Spleen (tissue), 11 donors: ENCODE data around the gene DGKB. TPM values are rescaled to one million over a fixed set of nuclear protein-coding genes. Genes with fewer than 3 reads are reported as not detected.

Experiments
- DNase-seq: peaks from one replicate; pipeline ENCODE4 v3.0.0-alpha.2; 2020
- H3K27ac ChIP-seq, 8 donors: fragments of 200-600 bp; sonication (generic) in 7 of 8; 1 replicate in 4 of 8; 2 replicates in 4 of 8; pipeline versions ENCODE4 v1.5.0 to v1.8.0; 2016 to 2021; ENCODE audit warnings: inconsistent platforms in 4 of 8, mild to moderate bottlenecking in 4 of 8, moderate library complexity in 1 of 8
- H3K27me3 ChIP-seq, 7 donors: fragments of 200-600 bp; sonication (generic) in 6 of 7; replicated peaks in 1 of 7; 1 replicate in 4 of 7; 2 replicates in 3 of 7; pipeline versions ENCODE4 v1.5.0 to v1.8.0; 2016 to 2021; ENCODE audit warnings: inconsistent platforms in 3 of 7, mild to moderate bottlenecking in 1 of 7
- H3K36me3 ChIP-seq, 6 donors: fragments of 200-600 bp; sonication (generic) in 5 of 6; 1 replicate in 4 of 6; 2 replicates in 2 of 6; pipeline versions ENCODE4 v1.5.0 to v1.8.0; 2016 to 2021; ENCODE audit warnings: inconsistent platforms in 2 of 6
- H3K4me1 ChIP-seq, 6 donors: fragments of 200-600 bp; sonication (generic) in 5 of 6; 1 replicate in 3 of 6; 2 replicates in 3 of 6; pipeline versions ENCODE4 v1.5.0 to v1.8.0; 2016 to 2021; ENCODE audit warnings: inconsistent platforms in 3 of 6
- H3K4me3 ChIP-seq, 8 donors: fragments of 200-600 bp; sonication (generic) in 7 of 8; 1 replicate in 4 of 8; 2 replicates in 4 of 8; pipeline versions ENCODE4 v1.5.0 to v1.8.0; 2016 to 2021; ENCODE audit warnings: inconsistent platforms in 4 of 8, mild to moderate bottlenecking in 4 of 8, moderate library complexity in 2 of 8
- H3K9me3 ChIP-seq, 8 donors: fragments of 200-600 bp; sonication (generic) in 7 of 8; 1 replicate in 4 of 8; 2 replicates in 4 of 8; pipeline versions ENCODE4 v1.5.0 to v1.8.0; 2016 to 2021; ENCODE audit warnings: inconsistent platforms in 4 of 8
- CTCF ChIP-seq, 11 experiments: fragments of 200-600 bp in 7 of 11; fragments of 450-650 bp in 4 of 11; sonication (generic) in 4 of 11; IDR thresholded peaks in 8 of 11; conservative IDR thresholded peaks in 3 of 11; 1 replicate in 7 of 11; 2 replicates in 4 of 11; pipeline versions ENCODE4 v1.4.0 to v1.8.0; 2016 to 2021; ENCODE audit warnings: antibody characterized with exemption in 11 of 11, inconsistent platforms in 4 of 11, mild to moderate bottlenecking in 1 of 11
- POLR2A ChIP-seq, 3 donors: fragments of 450-650 bp; IDR thresholded peaks; one replicate each; pipeline ENCODE4 v1.5.1; 2017; ENCODE audit warnings: antibody characterized with exemption in 3 of 3, mild to moderate bottlenecking in 1 of 3
- POLR2AphosphoS5 ChIP-seq, 3 donors: sonication (generic); formaldehyde crosslinking; IDR thresholded peaks; one replicate each; pipeline ENCODE4 v1.5.1; 2017; ENCODE audit warnings: antibody characterized with exemption in 3 of 3
- WGBS, 5 donors: extraction: QIAGEN DNeasy Blood & Tissue Kit in 3 of 5; methylation state at CpG; one replicate each; pipeline versions ENCODE4 v1.1.5 to v1.1.7; 2013 to 2018; 5-methylcytosine and 5-hydroxymethylcytosine counted together
- intact Hi-C: fragments of 100-400 bp; cut with DNase I; formaldehyde crosslinking; loops from one replicate; pipeline ENCODE4 v1.15.0; 2023; ENCODE audit warnings: low total_unique reads
- polyA plus RNA-seq, 3 donors: library from polyadenylated mRNA; stranded (reverse); fragments of 200-250 nt; gene quantifications; one replicate each; pipeline ENCODE4 v1.2.1, GENCODE V29; 2013
- total RNA-seq, 7 donors: library from RNA; depleted of rRNA in 3 of 7; stranded (reverse); fragments of >200 nt in 3 of 7; fragmentation: NEBNext Ultra II Directional in 4 of 7; extraction: Animal tissue kit (Norgen Biotek cat#: 25700) in 4 of 7; gene quantifications; one replicate each; pipeline versions ENCODE4 v1.1.0 to v1.2.1, GENCODE V29; 2016 to 2021
- donor health status: healthy with polysubstance abuse.
- donor health status: DM: no; HTN: no; CAD: no; lungs with moderate emphysema.
- donor health status: DM: no; HTN: no; CAD: no.
- donor health status: Bipolar disorder and iron deficiency.
- donor health status: healthy.
- donor health status: DM: no; HTN: no; CAD: no.
- donor health status: DM: yes; HTN: yes; CAD: no.

The DGKB gene
- total and polyA plus RNA-seq, 10 donors, result 0.02 to 0.26 (median 0.03) TPM; not detected in 6

- Histone ChIP-seq H3K27me3 (no peaks in the 10 kb centered on the region), H3K27ac (no peak overlapping the region), H3K9me3 (no peaks in the 10 kb centered on the region), H3K4me3 (no peak overlapping the region), H3K36me3 (no peaks in the 10 kb centered on the region), H3K4me1 (no peaks in the 10 kb centered on the region)
- TF ChIP-seq POLR2A (IDR thresholded peaks at IDR 0.05), result no peak
- TF ChIP-seq CTCF (IDR thresholded peaks at IDR 0.05 in 8 of 11, conservative IDR thresholded peaks at IDR 0.05 in 3 of 11), result no peak
- no peak for TF ChIP-seq POLR2AphosphoS5 (IDR thresholded peaks at IDR 0.05)
- no peak for DNase-seq
- intact Hi-C loops, result no loop called here
- WGBS, 5 donors, result 86 to 98% (median 92%) methylated on average over 2 of the region's 2 CpGs
Observed at GRCh38 chr7:14800664-14801063, 101.9 kb downstream of the DGKB start.

GRCh38 chr7:14793151-14793550 is 109.4 kb downstream of the DGKB start:
- intact Hi-C loops, result no loop called here
- Histone ChIP-seq H3K4me3 (no peak overlapping the region), H3K36me3 (no peaks in the 10 kb centered on the region), H3K4me1 (no peaks in the 10 kb centered on the region), H3K27me3 (no peaks in the 10 kb centered on the region), H3K9me3 (no peaks in the 10 kb centered on the region), H3K27ac (no peak overlapping the region)
- no peak for DNase-seq
- WGBS, 5 donors, result 83 to 94% (median 86%) methylated on average over 2 of the region's 2 CpGs
- no peak for TF ChIP-seq CTCF (IDR thresholded peaks at IDR 0.05 in 8 of 11, conservative IDR thresholded peaks at IDR 0.05 in 3 of 11)
- TF ChIP-seq POLR2A (IDR thresholded peaks at IDR 0.05), result no peak
- TF ChIP-seq POLR2AphosphoS5 (IDR thresholded peaks at IDR 0.05), result no peak

- TF ChIP-seq POLR2A (IDR thresholded peaks at IDR 0.05), result no peak
- TF ChIP-seq CTCF (IDR thresholded peaks at IDR 0.05 in 8 of 11, conservative IDR thresholded peaks at IDR 0.05 in 3 of 11), result no peak
- TF ChIP-seq POLR2AphosphoS5 (IDR thresholded peaks at IDR 0.05), result no peak
- intact Hi-C loops, result no loop called here
Observed at GRCh38 chr7:14787551-14787950, 115.0 kb downstream of the DGKB start.

GRCh38 chr7:14786314-14786895 is 116.1 kb downstream of the DGKB start:
- H3K27ac ChIP-seq, result no peak overlapping the region
- intact Hi-C loops, result no loop called here
- no peak for TF ChIP-seq POLR2AphosphoS5 (IDR thresholded peaks at IDR 0.05)
- TF ChIP-seq POLR2A (IDR thresholded peaks at IDR 0.05), result no peak
- no peak for TF ChIP-seq CTCF (IDR thresholded peaks at IDR 0.05 in 8 of 11, conservative IDR thresholded peaks at IDR 0.05 in 3 of 11)
- H3K27me3 ChIP-seq, result no peaks in the 10 kb centered on the region
- no peak for DNase-seq
- no peaks in the 10 kb centered on the region for H3K4me1 ChIP-seq
- H3K4me3 ChIP-seq, result no peak overlapping the region
- no peaks in the 10 kb centered on the region for H3K9me3 ChIP-seq
- no peaks in the 10 kb centered on the region for H3K36me3 ChIP-seq
- WGBS, 5 donors, result 70 to 93% (median 89%) methylated on average over 2 to 9 of the region's 9 CpGs

More at GRCh38 chr7:14787551-14787950, 115.0 kb downstream of the DGKB start:
- Histone ChIP-seq H3K27ac (no peak overlapping the region), H3K36me3 (no peaks in the 10 kb centered on the region), H3K9me3 (no peaks in the 10 kb centered on the region), H3K27me3 (no peaks in the 10 kb centered on the region), H3K4me1 (no peaks in the 10 kb centered on the region), H3K4me3 (no peak overlapping the region)
- no peak for DNase-seq
- WGBS, 5 donors, result 52 to 78% (median 71%) methylated on average over 3 of the region's 3 CpGs
